CD4-positive, alpha-beta T cell treated with Interleukin-10 for 1 hour (primary cell): ENCODE results near the gene HIPK3.
"Not testable (repeated sequence)": the region's sequence is repeated elsewhere in the genome, so short reads cannot be mapped to it uniquely, and the experiment has no call there.

Experiments
- DNase-seq: peaks from one replicate; pipeline ENCODE4 v3.0.0-alpha.2; 2020

HIPK3 gene

DNA sequence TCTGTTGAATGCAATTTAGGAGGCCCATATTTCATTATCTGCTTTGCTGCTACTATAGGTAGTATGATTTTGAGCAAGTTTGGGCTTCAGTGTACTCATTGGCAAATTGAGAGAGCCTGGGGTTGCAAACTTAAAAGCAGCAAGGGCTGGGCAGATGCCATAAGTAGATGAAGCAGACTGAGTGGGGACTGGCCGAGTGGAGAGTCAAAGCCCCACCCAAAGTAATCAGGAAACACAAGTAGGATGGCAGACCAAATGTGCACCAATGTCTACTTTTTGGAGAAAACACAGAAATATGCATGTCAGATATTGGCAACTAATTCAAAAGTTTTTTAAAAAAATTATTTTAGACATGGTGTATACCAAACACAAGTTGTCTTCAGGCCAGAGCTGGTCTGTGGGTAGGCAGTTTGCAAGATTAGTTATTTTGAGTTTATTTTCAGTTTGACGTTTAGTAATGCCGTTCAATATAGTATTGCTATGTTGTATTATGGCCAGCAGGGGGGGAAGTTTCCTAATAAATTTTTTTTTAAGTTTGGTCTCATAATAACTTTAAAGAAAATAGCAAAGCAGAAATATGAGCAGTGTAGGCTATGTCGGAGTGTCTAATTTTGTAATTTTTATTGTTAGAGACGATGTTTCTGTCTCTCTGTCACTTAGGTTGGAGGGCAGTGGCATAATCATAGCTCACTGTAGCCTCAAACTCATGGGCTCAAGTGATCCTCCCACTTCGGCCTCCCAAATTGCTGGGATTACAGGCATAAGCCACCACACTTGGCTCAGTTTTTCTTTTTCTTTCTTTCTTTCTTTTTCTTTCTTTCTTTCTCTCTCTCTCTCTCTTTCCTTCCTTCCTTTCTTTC is 105.1 kb downstream of the HIPK3 start:
- DNase-seq: peak; percentile 53

DNA sequence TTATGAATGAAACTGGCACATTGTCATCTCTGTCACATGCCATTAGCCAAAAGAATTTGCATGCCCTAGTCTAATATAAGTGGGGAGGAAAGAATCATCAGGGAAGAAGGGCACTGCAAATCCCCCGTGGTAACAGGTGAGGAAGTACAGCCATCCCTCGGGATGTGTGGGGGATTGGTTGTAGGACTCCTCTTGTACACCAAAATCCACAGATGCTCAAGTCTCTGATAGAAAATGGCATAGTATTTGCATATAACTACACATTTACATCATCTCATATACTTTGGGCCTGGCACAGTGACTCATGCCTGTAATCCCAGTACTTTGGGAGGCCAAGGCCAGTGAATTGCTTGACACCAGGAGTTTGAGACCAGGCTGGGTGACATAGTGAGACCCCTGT is 109.7 kb downstream of the HIPK3 start:
- DNase-seq: no peak

GRCh38 chr11:33368475-33368874 is 111.3 kb downstream of the HIPK3 start:
- DNase-seq: not testable (repeated sequence)

- DNase-seq: no peak
Measured at GRCh38 chr11:33368931-33369330, 111.8 kb downstream of the HIPK3 start.

DNA sequence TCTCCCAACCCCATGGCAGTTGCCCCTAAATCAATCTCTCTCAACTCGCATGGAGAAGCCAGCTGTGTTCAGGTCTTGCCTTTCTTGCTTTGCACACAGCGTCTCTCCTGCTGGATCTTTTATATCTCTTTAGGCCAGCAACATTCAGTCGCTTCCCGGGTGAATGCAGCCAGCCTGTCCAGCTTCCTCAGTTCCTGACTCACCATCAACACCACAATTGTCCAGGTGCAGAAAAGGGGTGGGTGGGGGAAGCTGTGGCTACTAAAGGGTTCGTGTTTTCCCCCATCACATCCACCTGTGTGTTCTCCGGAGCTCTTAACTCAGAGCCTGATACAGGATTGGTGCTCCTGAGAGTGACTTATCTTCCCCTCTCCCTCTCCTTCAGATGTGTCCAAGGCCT is 116.5 kb downstream of the HIPK3 start:
- DNase-seq: no peak

GRCh38 chr11:33375236-33375635 is 118.1 kb downstream of the HIPK3 start:
- no peak for DNase-seq

- no peak for DNase-seq
Measured at GRCh38 chr11:33375688-33376311, 118.6 kb downstream of the HIPK3 start, which contains the start of gene KIAA1549L. Gene KIAA1549L, plus strand, starts transcription at chr11:33376108.

DNA sequence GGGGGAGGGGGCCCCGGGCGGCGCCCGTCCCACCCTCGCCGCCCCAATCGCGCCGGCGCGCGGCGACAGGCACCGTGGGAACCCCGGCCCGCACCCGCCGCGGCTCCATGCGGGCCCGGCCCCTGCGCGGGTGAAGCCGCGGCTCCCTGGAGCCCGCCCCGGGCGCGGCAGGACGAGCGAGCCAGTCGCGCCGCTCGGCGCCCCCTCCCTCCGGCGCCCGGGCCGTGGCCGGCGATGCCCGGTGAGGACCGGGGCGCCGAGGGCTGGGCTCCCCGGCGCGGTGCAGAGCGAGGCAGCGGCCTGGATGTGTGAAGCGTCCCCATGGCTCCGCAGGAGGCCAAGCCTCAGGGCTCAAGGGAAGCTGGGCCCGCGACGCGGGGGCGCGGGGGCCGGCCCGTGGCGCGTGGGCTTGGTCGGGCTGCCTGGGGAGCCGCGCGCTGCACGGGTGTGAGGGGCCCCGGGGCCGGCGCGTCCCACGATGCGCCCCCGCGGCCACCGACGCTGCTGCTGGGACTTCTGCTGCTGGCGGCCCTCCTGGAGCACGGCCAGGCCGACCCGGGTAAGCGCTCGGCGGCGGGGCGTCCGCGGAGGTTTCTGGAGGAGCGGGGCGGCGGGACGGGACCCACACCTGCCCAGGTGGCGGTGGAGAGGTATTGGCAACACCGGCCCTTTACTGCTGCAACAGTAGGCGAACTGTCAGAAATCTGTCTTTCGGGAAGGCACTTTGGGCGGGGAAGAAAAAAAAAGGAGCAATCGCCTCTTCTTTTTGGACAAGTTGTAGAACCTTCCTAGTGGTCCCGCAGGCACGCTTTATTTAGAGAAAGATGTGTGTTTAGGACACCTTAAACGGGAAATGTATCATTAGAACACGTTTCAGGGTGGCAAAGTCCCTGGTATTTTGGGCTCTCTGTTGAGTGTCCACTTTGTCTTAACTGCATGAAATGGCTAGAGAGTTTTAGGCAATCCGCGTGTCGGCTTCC is 119.4 kb downstream of the HIPK3 start:
- no peak for DNase-seq

DNA sequence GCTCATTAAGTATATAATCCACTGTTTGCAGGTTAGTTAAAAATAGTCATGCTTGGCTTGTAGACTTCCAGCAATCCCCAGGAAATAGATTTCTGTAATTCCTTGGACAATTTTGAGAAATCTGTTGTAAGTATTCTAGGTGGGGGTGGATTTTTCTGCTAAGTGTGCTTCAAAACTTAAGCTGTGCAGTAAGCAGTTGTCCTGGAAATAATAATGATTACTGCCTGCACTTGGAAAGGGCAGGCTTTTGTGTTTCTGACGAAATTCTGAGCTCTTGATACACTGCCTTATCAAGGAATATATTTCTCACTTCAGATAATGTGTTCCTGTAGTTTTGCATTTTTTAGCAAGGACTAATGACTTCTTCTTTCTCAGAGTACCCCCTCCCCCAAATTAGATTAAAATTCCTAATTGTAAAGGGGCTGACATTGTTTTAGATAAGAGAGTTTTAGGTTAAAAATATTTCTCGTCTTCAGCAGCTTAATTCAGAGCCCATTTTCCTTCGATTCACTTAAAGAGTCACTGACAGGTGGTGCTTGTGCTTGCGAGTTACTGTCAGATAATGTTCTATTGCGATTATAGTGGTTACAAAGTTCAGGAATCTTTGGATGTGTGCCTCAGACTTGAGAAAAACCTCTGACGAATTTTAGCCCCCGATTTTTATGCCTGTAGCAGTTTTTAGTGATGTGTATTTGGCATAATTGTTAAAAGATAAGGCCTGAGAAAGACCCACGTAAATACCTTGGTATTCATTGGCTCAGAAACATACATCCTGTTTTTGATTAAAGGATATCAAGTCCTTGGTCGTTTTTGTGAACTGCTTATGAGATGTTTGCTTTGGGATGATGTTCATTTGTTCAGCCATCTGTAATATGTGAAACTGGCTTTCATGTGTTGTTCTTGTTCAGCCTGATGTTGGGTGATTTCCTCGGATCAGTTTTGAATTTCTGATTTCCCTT is 120.5 kb downstream of the HIPK3 start:
- DNase-seq: no peak

DNA sequence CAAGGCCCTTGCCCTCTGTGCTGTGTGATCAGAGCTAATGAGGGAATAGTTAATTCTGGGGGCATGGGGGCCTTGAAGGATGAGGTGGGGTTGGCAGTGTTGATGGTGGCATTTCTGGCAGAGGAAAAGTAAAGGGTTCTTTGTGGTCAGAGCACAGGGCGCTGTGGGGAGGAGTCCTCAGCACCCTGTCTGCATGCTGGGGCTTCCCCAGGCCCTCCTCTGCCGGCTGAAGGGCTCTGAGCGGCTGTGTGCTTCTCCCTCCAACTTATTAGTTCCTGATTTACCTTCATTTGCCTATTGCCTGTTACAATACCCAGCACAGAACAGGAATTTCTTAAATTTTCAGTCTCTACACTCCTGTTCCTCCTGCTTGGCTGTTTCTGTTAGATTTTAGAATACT is 122.8 kb downstream of the HIPK3 start:
- no peak for DNase-seq

DNA sequence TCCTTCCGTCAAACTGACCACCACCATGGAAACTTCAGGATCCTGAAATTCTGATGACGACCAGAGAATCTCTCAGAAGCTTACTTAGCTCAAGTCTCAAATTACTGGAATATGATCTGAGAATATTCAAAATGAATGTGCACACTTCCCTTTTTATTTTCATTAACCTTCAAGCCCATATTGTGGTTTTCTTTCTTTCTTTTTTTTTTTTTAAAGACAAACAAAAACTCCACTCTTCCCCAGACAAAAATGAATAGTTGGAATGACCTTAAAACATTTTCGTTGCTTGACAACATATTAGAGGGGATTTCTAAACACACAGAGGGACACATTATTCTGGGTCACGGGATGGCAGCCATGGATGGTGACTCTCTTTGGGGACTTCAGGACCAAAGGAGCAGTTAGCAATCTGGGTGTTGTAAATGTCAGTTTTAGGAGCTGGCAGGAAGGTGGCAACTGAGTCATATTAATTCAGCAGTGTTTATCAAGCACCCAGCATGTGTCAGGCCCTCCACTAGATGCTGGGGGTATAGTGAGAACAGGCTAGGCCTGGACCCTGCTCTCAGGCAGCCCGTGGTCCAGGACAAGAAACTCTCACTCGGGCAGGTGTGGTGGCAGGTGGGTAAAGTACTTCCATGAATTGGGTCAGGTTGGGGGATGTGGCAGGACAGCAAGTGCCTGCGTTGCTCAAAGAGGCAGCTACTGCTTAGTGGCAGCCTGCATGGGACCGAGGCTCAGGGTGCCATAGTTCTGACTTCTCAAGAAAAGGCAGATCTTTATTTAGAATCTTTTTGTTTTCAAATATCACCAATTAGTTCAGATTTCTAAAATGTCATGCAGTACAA is 126.1 kb downstream of the HIPK3 start:
- no peak for DNase-seq

DNA sequence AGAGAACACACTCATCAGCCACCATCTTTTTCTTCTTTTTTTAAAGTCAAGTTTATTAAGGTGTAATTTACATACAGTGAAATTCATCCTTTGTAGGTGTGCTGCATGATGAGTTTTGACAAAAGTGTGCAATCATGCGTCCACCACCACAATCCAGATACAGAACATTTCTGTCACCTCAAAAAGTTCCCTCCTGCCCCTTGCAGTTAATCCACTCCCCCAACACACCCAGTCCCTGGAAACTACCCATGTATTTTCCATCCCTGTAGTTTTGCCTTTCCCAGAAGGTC is 126.7 kb downstream of the HIPK3 start:
- no peak for DNase-seq

DNA sequence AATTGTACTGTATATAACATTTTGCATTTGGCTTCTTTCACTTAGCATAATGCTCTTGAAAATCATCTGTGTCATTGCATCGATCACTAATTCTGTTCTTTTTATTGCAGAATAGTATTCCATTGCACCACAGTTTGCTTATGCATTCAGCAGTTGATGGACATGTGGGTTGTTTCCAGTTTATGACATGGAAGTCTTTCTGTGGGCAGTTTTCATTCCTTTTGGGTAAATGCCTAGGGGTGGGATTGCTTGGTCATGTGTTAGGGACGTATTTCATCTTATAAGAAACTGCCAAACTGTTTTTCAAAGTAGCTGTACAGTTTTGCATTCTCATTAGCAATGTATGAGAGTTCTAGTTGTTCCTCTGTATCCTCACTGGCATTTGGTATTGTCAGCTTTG is 127.0 kb downstream of the HIPK3 start:
- DNase-seq: no peak

GRCh38 chr11:33387581-33387980 is 130.4 kb downstream of the HIPK3 start:
- DNase-seq: no peak

DNA sequence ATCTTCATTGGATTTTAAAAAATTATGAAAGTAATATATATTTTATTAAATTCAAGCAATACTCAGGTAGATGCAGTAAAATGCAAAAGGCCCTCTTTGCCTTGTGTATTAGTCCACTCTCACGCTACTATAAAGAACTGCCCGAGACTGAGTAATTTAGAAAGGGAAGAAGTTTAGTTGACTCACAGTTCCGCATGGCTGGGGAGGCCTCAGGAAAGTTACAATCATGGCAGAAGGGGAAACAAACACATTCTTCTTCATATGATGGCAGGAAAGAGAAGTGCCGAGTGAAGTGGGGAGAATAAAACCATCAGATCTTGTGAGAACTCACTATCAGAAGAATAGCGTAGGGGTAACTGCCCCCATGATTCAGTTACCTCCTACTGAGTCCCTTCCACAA is 130.8 kb downstream of the HIPK3 start:
- peak; percentile 5 for DNase-seq

- no peak for DNase-seq
Measured at GRCh38 chr11:33388793-33389525, 131.8 kb downstream of the HIPK3 start.

DNA sequence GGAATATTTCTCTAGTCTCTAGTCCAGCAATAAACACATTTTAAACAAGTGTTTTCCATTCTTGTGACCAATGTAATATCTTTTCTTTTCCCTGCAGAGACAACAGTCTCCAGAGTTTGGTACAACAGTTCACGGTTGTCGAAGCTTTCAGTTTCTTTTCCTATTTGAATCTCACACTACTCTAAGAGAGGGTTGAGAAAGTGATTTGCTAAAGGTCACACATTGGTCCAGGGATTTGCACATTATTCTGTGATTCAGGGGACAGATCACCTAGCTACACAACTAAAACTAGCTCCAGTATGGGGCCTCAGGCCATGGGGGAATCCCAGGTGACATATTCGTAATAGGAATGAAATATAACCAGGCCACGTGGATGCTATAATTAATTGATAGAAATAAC is 132.5 kb downstream of the HIPK3 start:
- DNase-seq: no peak

- DNase-seq: no peak
Measured at GRCh38 chr11:33390944-33391892, 134.0 kb downstream of the HIPK3 start.

GRCh38 chr11:33391893-33392251 is 134.7 kb downstream of the HIPK3 start:
- no peak for DNase-seq
